ENCODE data around the gene PLCB1. TPM values are rescaled to one million over a fixed set of nuclear protein-coding genes. Genes with fewer than 3 reads are reported as not detected.

Gene PLCB1
- total RNA-seq, 2 experiments from 2014 or later = 3.1 to 3.6 TPM

DNA sequence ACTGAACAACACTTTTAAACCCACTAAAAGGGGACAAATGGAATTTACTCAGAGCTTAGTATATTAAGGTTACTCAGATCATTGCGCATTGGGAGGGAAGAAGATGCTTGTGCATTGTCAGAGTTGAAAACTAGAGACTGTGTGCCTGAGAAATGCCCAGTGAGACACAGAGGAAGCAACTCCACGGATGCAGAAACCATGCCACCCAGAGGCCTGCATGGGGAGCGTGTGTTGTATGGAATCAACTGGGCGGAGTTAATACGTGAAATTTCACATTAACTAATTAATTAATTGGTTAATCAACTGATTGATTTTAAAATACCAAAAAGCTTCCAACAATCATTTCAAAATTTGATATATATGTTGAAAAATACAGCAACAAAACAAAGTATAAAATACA is 391.6 kb downstream of the PLCB1 start:
- TF ChIP-seq, protein P1, sequence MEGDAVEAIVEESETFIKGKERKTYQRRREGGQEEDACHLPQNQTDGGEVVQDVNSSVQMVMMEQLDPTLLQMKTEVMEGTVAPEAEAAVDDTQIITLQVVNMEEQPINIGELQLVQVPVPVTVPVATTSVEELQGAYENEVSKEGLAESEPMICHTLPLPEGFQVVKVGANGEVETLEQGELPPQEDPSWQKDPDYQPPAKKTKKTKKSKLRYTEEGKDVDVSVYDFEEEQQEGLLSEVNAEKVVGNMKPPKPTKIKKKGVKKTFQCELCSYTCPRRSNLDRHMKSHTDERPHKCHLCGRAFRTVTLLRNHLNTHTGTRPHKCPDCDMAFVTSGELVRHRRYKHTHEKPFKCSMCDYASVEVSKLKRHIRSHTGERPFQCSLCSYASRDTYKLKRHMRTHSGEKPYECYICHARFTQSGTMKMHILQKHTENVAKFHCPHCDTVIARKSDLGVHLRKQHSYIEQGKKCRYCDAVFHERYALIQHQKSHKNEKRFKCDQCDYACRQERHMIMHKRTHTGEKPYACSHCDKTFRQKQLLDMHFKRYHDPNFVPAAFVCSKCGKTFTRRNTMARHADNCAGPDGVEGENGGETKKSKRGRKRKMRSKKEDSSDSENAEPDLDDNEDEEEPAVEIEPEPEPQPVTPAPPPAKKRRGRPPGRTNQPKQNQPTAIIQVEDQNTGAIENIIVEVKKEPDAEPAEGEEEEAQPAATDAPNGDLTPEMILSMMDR (IDR thresholded peaks at IDR 0.05) = no peak
- H3K27me3 Mint-ChIP-seq = no peaks in the 10 kb centered on the region
- ChIA-PET CTCF (no interaction called here), POLR2A (no interaction called here)
- ATAC-seq = no peak
- intact Hi-C loops (cut with micrococcal nuclease) = no loop called here
- no peak overlapping the region for H3K27ac Mint-ChIP-seq
- DNase-seq = no peak
- no peak overlapping the region for H3K4me3 Mint-ChIP-seq
- H3K36me3 Mint-ChIP-seq (ENCODE audit: low read depth) = no peaks in the 10 kb centered on the region
- H3K4me1 Mint-ChIP-seq (ENCODE audit: low read depth) = no peaks in the 10 kb centered on the region
- no peaks in the 10 kb centered on the region for H3K9me3 Mint-ChIP-seq

DNA sequence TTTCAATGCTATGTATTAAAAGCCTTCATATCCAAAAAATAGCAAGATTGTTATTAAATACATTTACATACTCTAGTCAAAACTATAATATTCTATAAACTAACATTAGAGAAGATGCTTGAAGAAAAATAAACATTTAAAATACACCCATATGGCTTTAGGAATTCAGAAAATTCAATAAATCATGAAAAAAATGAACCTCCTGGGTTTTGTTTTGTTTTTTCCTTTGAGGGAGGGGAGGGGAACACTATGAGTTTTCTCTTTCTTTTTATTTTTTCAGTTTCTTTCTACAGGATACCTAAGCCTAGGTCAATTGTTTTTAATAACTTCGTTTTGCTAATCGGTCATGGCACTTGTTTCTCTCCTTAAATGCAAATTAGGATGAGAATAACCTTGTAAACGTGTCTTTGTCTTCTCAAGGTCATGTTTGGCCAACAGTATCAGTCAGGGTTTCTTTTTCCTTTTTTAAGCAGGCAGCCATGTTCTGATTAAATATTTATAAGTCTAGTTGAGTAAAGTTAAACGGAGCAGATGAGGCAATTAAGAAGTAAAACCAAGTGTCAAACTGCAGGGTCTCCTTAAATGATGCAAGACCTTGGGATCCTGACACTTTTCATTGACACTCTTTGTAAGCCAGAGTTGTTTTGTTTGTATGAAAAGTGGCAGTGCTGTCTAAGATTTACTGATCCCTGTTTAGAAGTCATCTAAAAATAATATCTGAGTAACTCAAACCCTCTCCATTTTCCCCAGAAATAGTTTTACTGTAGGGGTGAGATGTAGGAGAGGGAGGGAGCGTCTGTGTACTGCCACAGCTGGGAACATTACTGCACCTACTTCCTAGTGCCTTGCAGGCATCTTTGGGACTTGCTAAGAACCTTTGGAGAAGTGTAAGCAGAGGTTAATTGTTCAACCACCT is 392.3 kb downstream of the PLCB1 start:
- H3K36me3 Mint-ChIP-seq (ENCODE audit: low read depth) = no peaks in the 10 kb centered on the region

DNA sequence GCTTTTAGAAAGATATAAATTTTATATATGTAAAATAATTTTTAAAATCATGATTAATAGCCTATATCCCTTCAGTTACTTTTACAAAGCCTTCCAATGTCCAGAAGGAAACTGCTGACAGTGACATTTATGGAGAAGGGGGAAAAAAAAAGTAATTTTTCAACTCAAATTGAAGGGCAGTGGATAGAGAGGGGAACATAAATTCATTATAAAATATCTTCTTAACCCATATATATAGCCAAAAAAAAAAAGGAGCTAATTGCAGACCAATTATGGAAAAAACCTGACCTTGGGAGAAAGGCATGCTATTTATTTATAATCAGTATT is 392.9 kb downstream of the PLCB1 start:
- Mint-ChIP-seq H3K4me1 (ENCODE audit: low read depth) (no peaks in the 10 kb centered on the region), H3K27me3 (no peaks in the 10 kb centered on the region), H3K9me3 (no peaks in the 10 kb centered on the region), H3K27ac (no peak overlapping the region), H3K4me3 (no peak overlapping the region), H3K36me3 (ENCODE audit: low read depth) (no peaks in the 10 kb centered on the region)
- DNase-seq = no peak
- TF ChIP-seq, protein P1 (IDR thresholded peaks at IDR 0.05) = no peak
- ATAC-seq = no peak
- POLR2A ChIA-PET = no interaction called here
- intact Hi-C loops (cut with micrococcal nuclease) = no loop called here
- CTCF ChIA-PET = no interaction called here

More for the DNA sequence above, 392.3 kb downstream of the PLCB1 start:
- POLR2A ChIA-PET = no interaction called here
- intact Hi-C loops (cut with micrococcal nuclease) = no loop called here
- DNase-seq = no peak
- no peak overlapping the region for H3K27ac Mint-ChIP-seq
- CTCF ChIA-PET = no interaction called here
- no peaks in the 10 kb centered on the region for H3K27me3 Mint-ChIP-seq
- H3K4me3 Mint-ChIP-seq = no peak overlapping the region
- H3K4me1 Mint-ChIP-seq (ENCODE audit: low read depth) = no peaks in the 10 kb centered on the region
- H3K9me3 Mint-ChIP-seq = no peaks in the 10 kb centered on the region
- TF ChIP-seq, protein P1 (IDR thresholded peaks at IDR 0.05) = no peak
- no peak for ATAC-seq

DNA sequence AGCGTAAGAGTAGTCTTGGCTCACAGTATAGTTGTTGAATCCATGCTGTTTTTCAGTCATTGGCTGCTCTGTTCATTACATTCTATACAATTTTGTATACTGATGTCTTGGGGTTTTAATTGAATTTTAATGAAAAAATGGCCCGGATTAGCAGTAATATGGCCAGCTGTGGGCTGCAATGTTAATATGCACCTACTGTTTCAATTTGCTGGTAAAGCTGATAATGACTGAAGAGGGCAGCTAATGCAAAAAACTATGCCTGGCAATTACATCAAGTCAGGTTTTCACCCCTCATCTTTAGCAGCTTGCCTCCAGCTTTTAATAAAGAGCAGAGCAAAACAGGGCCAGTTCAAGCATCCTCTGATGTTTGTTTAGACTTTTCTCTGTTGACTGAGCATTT is 394.5 kb downstream of the PLCB1 start:
- Mint-ChIP-seq H3K9me3 (no peaks in the 10 kb centered on the region), H3K27me3 (no peaks in the 10 kb centered on the region), H3K27ac (no peak overlapping the region), H3K36me3 (ENCODE audit: low read depth) (no peaks in the 10 kb centered on the region), H3K4me3 (no peak overlapping the region), H3K4me1 (ENCODE audit: low read depth) (no peaks in the 10 kb centered on the region)
- intact Hi-C loops (cut with micrococcal nuclease) = no loop called here
- ATAC-seq = no peak
- ChIA-PET CTCF (interaction anchor here (1.0 kb wide), 1 partner anchor 196 kb away, joined by 3 read pairs; no protein-coding TSS in a partner anchor), POLR2A (no interaction called here)
- TF ChIP-seq, protein P1 (IDR thresholded peaks at IDR 0.05) = no peak
- DNase-seq = no peak

DNA sequence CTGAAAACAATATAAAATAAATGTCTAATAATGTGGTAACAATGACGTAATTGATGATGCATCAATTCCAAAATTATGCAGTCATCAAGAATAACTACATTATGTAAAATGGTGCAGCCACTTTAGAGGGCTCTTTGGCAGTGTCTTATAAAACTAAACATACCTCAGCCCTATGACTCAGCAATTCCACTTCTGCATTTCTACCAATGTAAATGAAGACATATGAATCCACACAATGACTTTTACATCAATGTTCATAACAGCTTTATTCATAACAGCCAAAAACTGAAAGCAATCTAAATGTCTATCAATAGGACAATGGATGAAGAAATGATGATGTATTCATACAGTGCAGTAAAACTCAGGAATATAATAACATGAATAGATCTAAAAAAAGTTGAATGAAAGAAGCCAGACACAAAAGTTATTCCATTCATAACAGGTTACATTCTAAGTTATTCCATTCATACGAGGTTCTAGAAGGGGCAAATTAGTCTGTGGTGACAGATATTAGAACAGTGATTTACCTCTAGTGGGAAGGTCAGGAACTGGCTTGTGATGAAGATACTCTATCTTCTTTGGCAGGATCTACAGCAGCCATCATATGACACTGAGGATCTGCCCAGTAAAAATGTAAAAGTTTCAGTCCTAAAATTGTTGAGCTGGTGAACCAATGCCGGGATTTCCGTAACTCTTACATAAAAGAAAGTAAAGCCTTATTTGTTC is 396.1 kb downstream of the PLCB1 start:
- TF ChIP-seq, protein P1 (IDR thresholded peaks at IDR 0.05) = no peak
- ChIA-PET POLR2A (no interaction called here), CTCF (no interaction called here)
- H3K27ac Mint-ChIP-seq = no peak overlapping the region
- ATAC-seq (no peak), DNase-seq (no peak)
- H3K27me3 Mint-ChIP-seq = no peaks in the 10 kb centered on the region
- intact Hi-C loops (cut with micrococcal nuclease) = no loop called here
- H3K9me3 Mint-ChIP-seq = no peaks in the 10 kb centered on the region
- H3K36me3 Mint-ChIP-seq (ENCODE audit: low read depth) = no peaks in the 10 kb centered on the region
- no peaks in the 10 kb centered on the region for H3K4me1 Mint-ChIP-seq (ENCODE audit: low read depth)
- H3K4me3 Mint-ChIP-seq = no peak overlapping the region
